ENCODE measurements around the gene PLA2G5. TPM values are rescaled to one million over a fixed set of nuclear protein-coding genes. Genes with fewer than 3 reads are reported as not detected.

PLA2G5 gene
- not detected in 2 replicates for total RNA-seq

GRCh38 chr1:20069874-20070273 is at the start of gene PLA2G5:
Gene PLA2G5, plus strand, starts transcription at chr1:20070194. Its CDS starts 14,637 bp downstream, at chr1:20084831.

GRCh38 chr1:20119347-20119746 is 49.4 kb downstream of the PLA2G5 start, which contains the start of gene PLA2G2D:
Gene PLA2G2D, minus strand, starts transcription at chr1:20119536. Its CDS starts 38 bp downstream, at chr1:20119498.

GRCh38 chr1:20138961-20139550 is 69.1 kb downstream of the PLA2G5 start, which contains the start of gene PLA2G2F:
Gene PLA2G2F, plus strand, starts transcription at chr1:20139323. Its CDS starts 105 bp downstream, at chr1:20139428.

Other genes with a start within 250 kb of the PLA2G5 start
- 1.8 and 2.1 TPM in 2 replicates for gene OTUD3, start 187.8 kb upstream of the PLA2G5 start, total RNA-seq
- not detected in 2 replicates for gene PLA2G2E, start 146.6 kb upstream of the PLA2G5 start, total RNA-seq
- not detected in 2 replicates for gene PLA2G2A, start 90.6 kb upstream of the PLA2G5 start, total RNA-seq
- not detected in 2 replicates for gene PLA2G2D, start 49.3 kb downstream of the PLA2G5 start, total RNA-seq
- not detected in 2 replicates for gene PLA2G2F, start 69.1 kb downstream of the PLA2G5 start, total RNA-seq
- gene UBXN10, start 115.9 kb downstream of the PLA2G5 start, total RNA-seq: 0.23 TPM in 1 of 2 replicates, not detected in the other
- not detected in 2 replicates for gene PLA2G2C, start 116.3 kb downstream of the PLA2G5 start, total RNA-seq
- gene VWA5B1, start 220.7 kb downstream of the PLA2G5 start, total RNA-seq: not detected in 2 replicates

All from airway epithelial cell (primary cell).